Loucy (cell line): ENCODE results near the gene CLDN16.

Source experiments
- CTCF ChIP-seq: fragments of 200-600 bp; sonication (generic); conservative IDR thresholded peaks from 2 replicates; pipeline ENCODE4 v1.5.1; 2014; ENCODE audit warnings: mild to moderate bottlenecking, antibody characterized with exemption, low read length
- EZH2phosphoT487 ChIP-seq: fragments of 200-600 bp; IDR thresholded peaks from 2 replicates; pipeline ENCODE4 v1.6.1; 2018; ENCODE audit warnings: antibody characterized with exemption, mild to moderate bottlenecking, moderate library complexity, borderline replicate concordance

- TF ChIP-seq CTCF: peak; percentile 22; the same call in 1 of the 2 replicates
- no peak for TF ChIP-seq EZH2phosphoT487
These were observed 70.1 kb downstream of the CLDN16 start for GRCh38 chr3:190458040-190458439.
